C4-2B (cell line): Measurements from ENCODE around the gene PSRC1.

Experiments
- CTCF ChIP-seq: fragments of 450-650 bp; conservative IDR thresholded peaks from 2 replicates; pipeline ENCODE4 v1.5.1; 2017; ENCODE audit warnings: mild to moderate bottlenecking
- ZFX ChIP-seq: fragments of 450-650 bp; IDR thresholded peaks from 2 replicates; pipeline ENCODE4 v1.6.1; 2017

- TF ChIP-seq CTCF (no peak), ZFX (no peak)
These were observed 23.0 kb downstream of the PSRC1 start for GRCh38 chr1:109259674-109260557.
